ENCODE results near the gene AKR7A2. TPM values are rescaled to one million over a fixed set of nuclear protein-coding genes. Genes with fewer than 3 reads are reported as not detected.

AKR7A2 gene
- total and polyA plus RNA-seq, 10 of the 15 experiments (the other 5 are each of a cell fraction or from before 2014, with no cell fraction given): 1.3 to 114 (median 48.0) TPM

DNA sequence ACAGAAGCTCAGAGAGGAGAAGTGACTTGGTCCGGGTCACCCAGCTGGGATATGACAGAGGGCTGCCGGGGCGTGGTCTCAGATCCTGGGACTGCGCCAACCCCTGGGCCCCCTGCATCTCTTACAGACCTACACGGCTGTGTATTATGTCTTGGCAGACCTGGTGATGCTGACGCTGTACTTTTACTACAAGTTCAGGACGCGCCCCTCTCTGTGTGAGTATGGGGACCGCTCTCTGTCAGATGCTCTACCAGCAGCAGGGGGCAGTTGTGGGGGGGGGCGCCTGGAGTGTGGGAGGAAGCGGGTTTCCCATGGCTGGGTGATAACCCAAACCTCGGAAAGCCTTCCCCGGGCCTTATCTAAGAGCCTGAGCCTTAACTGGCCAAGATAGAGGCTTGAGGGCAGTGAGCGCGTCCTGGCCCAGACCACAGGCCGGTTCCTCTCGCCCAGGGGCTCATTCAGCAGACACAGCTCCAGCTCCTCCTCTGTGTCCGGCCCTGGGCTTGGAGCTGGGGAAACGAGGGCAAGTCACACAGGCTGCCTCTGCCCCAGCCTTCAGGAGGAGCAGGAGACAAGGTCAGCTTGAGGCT lies 13.5 kb upstream of the AKR7A2 start:
- no peak for TF ChIP-seq DPF2 (IDR thresholded peaks at IDR 0.05)
- no peak for TF ChIP-seq CREB1 (IDR thresholded peaks at IDR 0.05; ENCODE audit: low read depth)
- no peak for TF ChIP-seq NBN (IDR thresholded peaks at IDR 0.05)
- SMC1A ChIA-PET (ENCODE audit: uncharacterized antibody, unreplicated experiment): no interaction called here
- Histone ChIP-seq H3K9ac (ENCODE audit: control insufficient read depth, insufficient read depth, low read length) (no peak overlapping the region), H3K4me1 (ENCODE audit: control insufficient read depth, insufficient read depth, low read length) (no peaks in the 10 kb centered on the region), H4K20me1 (ENCODE audit: control insufficient read depth, insufficient read depth) (no peaks in the 10 kb centered on the region), H3K9me3 (replicated peaks; ENCODE audit: control insufficient read depth, insufficient read depth, low read length) (no peaks in the 10 kb centered on the region), H3K27ac (ENCODE audit: control insufficient read depth, insufficient read depth) (no peak overlapping the region), H3K4me2 (ENCODE audit: control insufficient read depth, insufficient read depth) (no peak overlapping the region), H3K4me3 (no peak overlapping the region), H2AFZ (ENCODE audit: control insufficient read depth, low read depth, low read length) (no peak overlapping the region), H3K27me3 (replicated peaks in 1 of 2; ENCODE audit: control insufficient read depth in 2 of 2, insufficient read depth in 2 of 2, low read length in 1 of 2) (no peaks in the 10 kb centered on the region), H3K36me3 (ENCODE audit: control insufficient read depth in 2 of 2, insufficient read depth in 2 of 2, low read length in 1 of 2) (peaks cover 4 to 12% of the 10 kb centered on the region in 2 experiments; a peak in 3 of 4 replicates), H3K79me2 (ENCODE audit: control insufficient read depth, insufficient read depth, low read length) (no peaks in the 10 kb centered on the region)
- RAD21 ChIA-PET (ENCODE audit: unreplicated experiment): no interaction called here
- FAIRE-seq (no peak), DNase-seq (ENCODE audit: low read depth, low spot score) (no peak), ATAC-seq (no peak)
- POLR2A ChIA-PET: no interaction called here
- in situ Hi-C loops (cut with MboI) (no loop called here), intact Hi-C loops (cut with micrococcal nuclease; ENCODE audit: unreplicated experiment) (no loop called here)
- BruUV-seq (replicated peaks): no TSS peak
- 83% methylated on average over 19 of the region's 19 CpGs for WGBS (ENCODE audit: insufficient coverage, insufficient replicate concordance, low lambda C conversion rate, missing lambda C conversion rate)
- CTCF ChIA-PET: no interaction called here

DNA sequence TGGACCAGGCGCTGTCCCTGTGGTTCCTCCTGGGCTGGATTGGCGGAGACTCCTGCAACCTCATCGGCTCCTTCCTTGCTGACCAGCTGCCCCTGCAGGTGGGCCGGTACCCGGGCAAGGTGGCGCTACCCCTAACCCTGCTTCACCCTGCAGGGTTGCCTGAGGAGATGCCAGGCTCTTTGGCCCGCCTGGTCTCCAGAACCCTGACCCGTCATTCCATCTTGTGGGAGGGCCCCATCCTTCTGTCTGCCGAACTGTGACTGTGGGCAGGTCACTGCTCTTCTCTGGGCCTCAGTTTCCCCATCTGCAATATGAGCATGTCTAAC lies 12.7 kb upstream of the AKR7A2 start:
- ChIA-PET SMC1A (ENCODE audit: uncharacterized antibody, unreplicated experiment) (no interaction called here), CTCF (no interaction called here), POLR2A (no interaction called here), RAD21 (ENCODE audit: unreplicated experiment) (no interaction called here)
- no peaks in the 10 kb centered on the region for H4K20me1 ChIP-seq (ENCODE audit: control insufficient read depth, insufficient read depth)
- FAIRE-seq (no peak), DNase-seq (ENCODE audit: low read depth, low spot score) (no peak), ATAC-seq (no peak)
- no peaks in the 10 kb centered on the region for H3K79me2 ChIP-seq (ENCODE audit: control insufficient read depth, insufficient read depth, low read length)
- no peaks in the 10 kb centered on the region for H3K4me1 ChIP-seq (ENCODE audit: control insufficient read depth, insufficient read depth, low read length)
- WGBS (ENCODE audit: insufficient coverage, insufficient replicate concordance, low lambda C conversion rate, missing lambda C conversion rate): 96% methylated on average over 9 of the region's 9 CpGs
- no peak overlapping the region for H2AFZ ChIP-seq (ENCODE audit: control insufficient read depth, low read depth, low read length)
- no peaks in the 10 kb centered on the region for H3K27me3 ChIP-seq (replicated peaks in 1 of 2; ENCODE audit: control insufficient read depth in 2 of 2, insufficient read depth in 2 of 2, low read length in 1 of 2)
- H3K9me3 ChIP-seq (replicated peaks; ENCODE audit: control insufficient read depth, insufficient read depth, low read length): no peaks in the 10 kb centered on the region
- H3K4me2 ChIP-seq (ENCODE audit: control insufficient read depth, insufficient read depth): no peak overlapping the region
- in situ Hi-C loops (cut with MboI) (no loop called here), intact Hi-C loops (cut with micrococcal nuclease; ENCODE audit: unreplicated experiment) (no loop called here)
- no peak overlapping the region for H3K4me3 ChIP-seq
- H3K36me3 ChIP-seq (ENCODE audit: control insufficient read depth in 2 of 2, insufficient read depth in 2 of 2, low read length in 1 of 2): peaks cover 4 to 12% of the 10 kb centered on the region in 2 experiments; a peak in 3 of 4 replicates
- BruUV-seq (replicated peaks): no TSS peak
- H3K27ac ChIP-seq (ENCODE audit: control insufficient read depth, insufficient read depth): no peak overlapping the region
- no peak overlapping the region for H3K9ac ChIP-seq (ENCODE audit: control insufficient read depth, insufficient read depth, low read length)
- no peak for TF ChIP-seq BRCA1 (IDR thresholded peaks at IDR 0.05; ENCODE audit: low read depth, low read length)
- TF ChIP-seq JUNB (IDR thresholded peaks at IDR 0.05): no peak
- no peak for TF ChIP-seq SIN3A (IDR thresholded peaks at IDR 0.05; ENCODE audit: low read depth, low read length)
- TF ChIP-seq, protein P1, sequence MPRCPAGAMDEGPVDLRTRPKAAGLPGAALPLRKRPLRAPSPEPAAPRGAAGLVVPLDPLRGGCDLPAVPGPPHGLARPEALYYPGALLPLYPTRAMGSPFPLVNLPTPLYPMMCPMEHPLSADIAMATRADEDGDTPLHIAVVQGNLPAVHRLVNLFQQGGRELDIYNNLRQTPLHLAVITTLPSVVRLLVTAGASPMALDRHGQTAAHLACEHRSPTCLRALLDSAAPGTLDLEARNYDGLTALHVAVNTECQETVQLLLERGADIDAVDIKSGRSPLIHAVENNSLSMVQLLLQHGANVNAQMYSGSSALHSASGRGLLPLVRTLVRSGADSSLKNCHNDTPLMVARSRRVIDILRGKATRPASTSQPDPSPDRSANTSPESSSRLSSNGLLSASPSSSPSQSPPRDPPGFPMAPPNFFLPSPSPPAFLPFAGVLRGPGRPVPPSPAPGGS (IDR thresholded peaks at IDR 0.05; ENCODE audit: borderline replicate concordance, insufficient read depth, low read depth, low read length, poor library complexity, severe bottlenecking): no peak
- TF ChIP-seq, protein P2, sequence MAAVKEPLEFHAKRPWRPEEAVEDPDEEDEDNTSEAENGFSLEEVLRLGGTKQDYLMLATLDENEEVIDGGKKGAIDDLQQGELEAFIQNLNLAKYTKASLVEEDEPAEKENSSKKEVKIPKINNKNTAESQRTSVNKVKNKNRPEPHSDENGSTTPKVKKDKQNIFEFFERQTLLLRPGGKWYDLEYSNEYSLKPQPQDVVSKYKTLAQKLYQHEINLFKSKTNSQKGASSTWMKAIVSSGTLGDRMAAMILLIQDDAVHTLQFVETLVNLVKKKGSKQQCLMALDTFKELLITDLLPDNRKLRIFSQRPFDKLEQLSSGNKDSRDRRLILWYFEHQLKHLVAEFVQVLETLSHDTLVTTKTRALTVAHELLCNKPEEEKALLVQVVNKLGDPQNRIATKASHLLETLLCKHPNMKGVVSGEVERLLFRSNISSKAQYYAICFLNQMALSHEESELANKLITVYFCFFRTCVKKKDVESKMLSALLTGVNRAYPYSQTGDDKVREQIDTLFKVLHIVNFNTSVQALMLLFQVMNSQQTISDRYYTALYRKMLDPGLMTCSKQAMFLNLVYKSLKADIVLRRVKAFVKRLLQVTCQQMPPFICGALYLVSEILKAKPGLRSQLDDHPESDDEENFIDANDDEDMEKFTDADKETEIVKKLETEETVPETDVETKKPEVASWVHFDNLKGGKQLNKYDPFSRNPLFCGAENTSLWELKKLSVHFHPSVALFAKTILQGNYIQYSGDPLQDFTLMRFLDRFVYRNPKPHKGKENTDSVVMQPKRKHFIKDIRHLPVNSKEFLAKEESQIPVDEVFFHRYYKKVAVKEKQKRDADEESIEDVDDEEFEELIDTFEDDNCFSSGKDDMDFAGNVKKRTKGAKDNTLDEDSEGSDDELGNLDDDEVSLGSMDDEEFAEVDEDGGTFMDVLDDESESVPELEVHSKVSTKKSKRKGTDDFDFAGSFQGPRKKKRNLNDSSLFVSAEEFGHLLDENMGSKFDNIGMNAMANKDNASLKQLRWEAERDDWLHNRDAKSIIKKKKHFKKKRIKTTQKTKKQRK (IDR thresholded peaks at IDR 0.05; ENCODE audit: low read depth, low read length): no peak
- TF ChIP-seq NFXL1 (IDR thresholded peaks at IDR 0.05; ENCODE audit: borderline replicate concordance): no peak
- no peak for TF ChIP-seq SIX5 (IDR thresholded peaks at IDR 0.05; ENCODE audit: low read depth, low read length, severe bottlenecking)
- no peak for TF ChIP-seq IKZF2 (IDR thresholded peaks at IDR 0.05)
